HCT116 (cell line): ENCODE results near the gene PIGW. TPM values are rescaled to one million over a fixed set of nuclear protein-coding genes. Genes with fewer than 3 reads are reported as not detected.
A peak's percentile ranks its signal among the peaks of the same experiment; 100 is the strongest.

Source experiments
- ATAC-seq: fragments of 200-7000 bp; cut with Tn5 transposase; 2 replicates; pipeline ENCODE4 v1.9.1; 2020; ENCODE audit warnings: mild to moderate bottlenecking, moderate library complexity
- BruUV-seq: library from RNA; stranded (reverse); fragments of 400-500 nt; replicated peaks from 2 replicates; lab custom pipeline; 2021; lab: Mats Ljungman, UMichigan
- CTCF ChIA-PET: fragments of 300-600 bp; sonication (Branson Sonifier 250); formaldehyde crosslinking; loops from one replicate; lab custom pipeline; 2021; ENCODE audit warnings: antibody characterized with exemption; lab: Charles Lee
- POLR2A ChIA-PET: fragments of 300-600, 350-600 bp; sonication (Branson Sonifier 250); formaldehyde crosslinking; loops from one replicate; lab custom pipeline; 2021; ENCODE audit warnings: antibody characterized with exemption; lab: Charles Lee
- RAD21 ChIA-PET, 2 experiments: fragments of 300-600 bp; sonication (Branson Sonifier 250); formaldehyde crosslinking; loops; one replicate each; lab custom pipeline; 2023; ENCODE audit warnings: low total read pairs in 2 of 2; ENCODE audit not compliant: uncharacterized antibody in 2 of 2, unreplicated experiment in 2 of 2, low non-redundant PET in 1 of 2; lab: Charles Lee
- DNase-seq: peaks from one replicate; pipeline ENCODE4 v3.0.0-alpha.2; 2010; ENCODE audit warnings: low read depth, low spot score
- H2AFZ ChIP-seq: fragments of 200-600 bp; shearing (Covaris generic), sonication (generic); 2 replicates; pipeline ENCODE4 v1.6.1; 2017; ENCODE audit warnings: low read depth, mixed run types, mixed read lengths, antibody characterized with exemption, low read length; ENCODE audit not compliant: poor library complexity, severe bottlenecking
- H3K27ac ChIP-seq: 2 replicates; pipeline ENCODE4 v1.5.1; 2012; ENCODE audit warnings: low read depth, low read length
- H3K27me3 ChIP-seq: fragments of 200-600 bp; sonication (generic); 2 replicates; pipeline ENCODE4 v1.6.1; 2016; ENCODE audit warnings: mixed run types, low read length, mixed read lengths; ENCODE audit not compliant: insufficient read depth
- H3K36me3 ChIP-seq, 2 experiments: fragments of 200-500 bp in 1 of 2; fragments of 200-600 bp in 1 of 2; sonication (Bioruptor generic) in 1 of 2; sonication (generic) in 1 of 2; 2 replicates each; pipeline versions ENCODE4 v1.5.1 to v1.6.1; 2014 to 2016; ENCODE audit warnings: low read length in 2 of 2, inconsistent platforms in 1 of 2, mixed read lengths in 1 of 2, mixed run types in 1 of 2; ENCODE audit not compliant: insufficient read depth in 2 of 2, control insufficient read depth in 1 of 2
- H3K4me1 ChIP-seq, 2 experiments: fragments of 200-600 bp in 1 of 2; sonication (generic) in 1 of 2; 2 replicates each; pipeline versions ENCODE4 v1.5.1 to v1.6.1; 2012 to 2017; ENCODE audit warnings: low read length in 2 of 2, inconsistent platforms in 1 of 2, mild to moderate bottlenecking in 1 of 2, mixed read lengths in 1 of 2, mixed run types in 1 of 2, moderate library complexity in 1 of 2; ENCODE audit not compliant: insufficient read depth in 2 of 2, control insufficient read depth in 1 of 2
- H3K4me2 ChIP-seq: fragments of 200-600 bp; sonication (generic); 2 replicates; pipeline ENCODE4 v1.6.1; 2017; ENCODE audit warnings: mixed run types, low read length, mixed read lengths
- H3K4me3 ChIP-seq, 2 experiments: fragments of 200-600 bp in 1 of 2; sonication (generic) in 1 of 2; replicated peaks in 1 of 2; 2 replicates each; pipeline ENCODE4 v1.5.1; 2011 to 2016; ENCODE audit warnings: low read length in 2 of 2, control low read depth in 1 of 2, low read depth in 1 of 2, mild to moderate bottlenecking in 1 of 2, mixed read lengths in 1 of 2, mixed run types in 1 of 2
- H3K79me2 ChIP-seq: fragments of 200-600 bp; sonication (generic); 2 replicates; pipeline ENCODE4 v1.6.1; 2017; ENCODE audit warnings: mild to moderate bottlenecking, mixed run types, low read length, moderate library complexity, mixed read lengths; ENCODE audit not compliant: insufficient read depth
- H3K9ac ChIP-seq: fragments of 200-600 bp; sonication (generic); 2 replicates; pipeline ENCODE4 v1.6.1; 2016; ENCODE audit warnings: low read length, mixed read lengths
- H3K9me2 ChIP-seq: fragments of 200-600 bp; sonication (generic), shearing (Covaris generic); 2 replicates; pipeline ENCODE4 v1.6.1; 2017; ENCODE audit warnings: mixed run types, mild to moderate bottlenecking, moderate library complexity; ENCODE audit not compliant: insufficient read depth
- H3K9me3 ChIP-seq, 2 experiments: fragments of 200-500 bp in 1 of 2; fragments of 200-600 bp in 1 of 2; sonication (Bioruptor generic) in 1 of 2; sonication (generic) in 1 of 2; 2 replicates each; pipeline ENCODE4 v1.6.1; 2014 to 2017; ENCODE audit warnings: low read length in 2 of 2, mixed read lengths in 2 of 2, inconsistent platforms in 1 of 2, low read depth in 1 of 2, mild to moderate bottlenecking in 1 of 2, mixed run types in 1 of 2, moderate library complexity in 1 of 2; ENCODE audit not compliant: control insufficient read depth in 1 of 2, insufficient read depth in 1 of 2
- H4K20me1 ChIP-seq: fragments of 200-600 bp; sonication (generic), shearing (Covaris generic); 2 replicates; pipeline ENCODE4 v1.6.1; 2017; ENCODE audit warnings: mixed run types, mild to moderate bottlenecking, moderate library complexity; ENCODE audit not compliant: insufficient read depth
- ATF3 ChIP-seq: IDR thresholded peaks from 2 replicates; pipeline ENCODE4 v1.6.1; 2012
- CEBPB ChIP-seq: IDR thresholded peaks from 2 replicates; pipeline ENCODE4 v1.6.1; 2012; ENCODE audit warnings: low read depth
- EGR1 ChIP-seq: IDR thresholded peaks from 2 replicates; pipeline ENCODE4 v1.6.1; 2012; ENCODE audit warnings: low read depth
- FOSL1 ChIP-seq: IDR thresholded peaks from 2 replicates; pipeline ENCODE4 v1.6.1; 2012; ENCODE audit warnings: low read depth
- JUND ChIP-seq: IDR thresholded peaks from 2 replicates; pipeline ENCODE4 v1.6.1; 2012
- MAX ChIP-seq: IDR thresholded peaks from 2 replicates; pipeline ENCODE4 v1.6.1; 2012
- POLR2A ChIP-seq: IDR thresholded peaks from 2 replicates; pipeline ENCODE4 v1.7.0; 2011; ENCODE audit warnings: borderline replicate concordance; ENCODE audit not compliant: insufficient read depth, insufficient read length; ENCODE audit errors: extremely low read depth
- POLR2AphosphoS5 ChIP-seq: IDR thresholded peaks from 2 replicates; pipeline ENCODE4 v1.6.1; 2011; ENCODE audit warnings: mild to moderate bottlenecking, low read depth, low read length, moderate library complexity
- RAD21 ChIP-seq: IDR thresholded peaks from 2 replicates; pipeline ENCODE4 v1.6.1; 2012; ENCODE audit warnings: low read depth, mild to moderate bottlenecking
- REST ChIP-seq: IDR thresholded peaks from 2 replicates; pipeline ENCODE4 v1.6.1; 2012; ENCODE audit warnings: low read depth
- SIN3A ChIP-seq: IDR thresholded peaks from 2 replicates; pipeline ENCODE4 v1.6.1; 2012; ENCODE audit warnings: low read depth
- SP1 ChIP-seq: IDR thresholded peaks from 2 replicates; pipeline ENCODE4 v1.6.1; 2012; ENCODE audit warnings: low read depth
- ZBTB33 ChIP-seq: IDR thresholded peaks from 2 replicates; pipeline ENCODE4 v1.6.1; 2011; ENCODE audit warnings: mild to moderate bottlenecking, low read length, moderate library complexity; ENCODE audit not compliant: insufficient replicate concordance; ENCODE audit errors: extremely low read depth
- ZFX ChIP-seq: fragments of 450-650 bp; IDR thresholded peaks from 2 replicates; pipeline ENCODE4 v1.6.1; 2017
- ZNF274 ChIP-seq: fragments of 200-500 bp; sonication (Bioruptor generic); IDR thresholded peaks from 2 replicates; pipeline ENCODE4 v1.6.1; 2014; ENCODE audit warnings: mild to moderate bottlenecking, low read depth, low read length, inconsistent platforms
- intact Hi-C: fragments of 100-400 bp; cut with micrococcal nuclease; formaldehyde crosslinking; loops from 2 replicates; pipeline ENCODE4 v1.10.0; 2022
- total RNA-seq: library from RNA; stranded (reverse); gene quantifications from one replicate; pipeline ENCODE4 v1.2.1, GENCODE V29; 2021; ENCODE audit not compliant: unreplicated experiment

The PIGW gene
- total RNA-seq, 1 experiment from 2014 or later = 16.4 TPM

GRCh38 chr17:36544307-36545076, 9.7 kb downstream of the PIGW start, which contains the start of gene GGNBP2:
TSS of gene GGNBP2 (plus strand) at chr17:36544919. CDS start at chr17:36545725, 806 bp downstream.
- peak within 1 kb of the TSS; percentile 98 for H3K27ac ChIP-seq
- no peaks in the 10 kb centered on the region for H3K9me2 ChIP-seq
- ChIA-PET RAD21 (no interaction called here), CTCF (interaction anchor here (1.3 to 2.3 kb wide), 2 partner anchors 10 to 57 kb away, joined by 4 to 16 read pairs; partner anchors contain the start of genes MRM1, MYO19 and PIGW), POLR2A (interaction anchor here (0.6 to 2.8 kb wide), 9 partner anchors 10 to 1821 kb away, joined by 3 to 30 read pairs (median 4); partner anchors contain the start of genes MRM1, MYO19, PIGW and ZNHIT3)
- DNase-seq (peak; percentile 76), ATAC-seq (peak; percentile 76)
- H3K4me1 ChIP-seq = peaks cover 11 to 26% of the 10 kb centered on the region in 2 experiments; a peak in 3 of 4 replicates
- H3K9ac ChIP-seq = peak within 1 kb of the TSS; percentile 96
- BruUV-seq = TSS peak; percentile 82
- no peaks in the 10 kb centered on the region for H3K9me3 ChIP-seq
- peaks cover 0 to 6% of the 10 kb centered on the region in 2 experiments; a peak in 2 of 4 replicates for H3K36me3 ChIP-seq
- H3K79me2 ChIP-seq = peaks cover 58% of the 10 kb centered on the region
- H3K4me3 ChIP-seq = peak within 1 kb of the TSS; percentile 80 to 97
- H2AFZ ChIP-seq = no peak within 1 kb of the TSS
- no peaks in the 10 kb centered on the region for H3K27me3 ChIP-seq
- intact Hi-C loops = loop anchor here (1.0 to 5.0 kb wide), 2 partner anchors 10 to 58 kb away; partner anchors contain the start of genes MRM1, MYO19 and PIGW
- TF ChIP-seq JUND (no peak), POLR2A (peak; percentile 58), SIN3A (peak; percentile 76; the same call in 1 of the 2 replicates), RAD21 (no peak), CEBPB (no peak), ZBTB33 (peak; percentile 92), ZFX (peak; percentile 49; the same call in 1 of the 2 replicates), ZNF274 (no peak), EGR1 (peak; percentile 88), FOSL1 (no peak), REST (no peak), MAX (peak; percentile 52; the same call in 1 of the 2 replicates), ATF3 (no peak), POLR2AphosphoS5 (peak; percentile 84), SP1 (peak; percentile 46)
- H4K20me1 ChIP-seq = no peaks in the 10 kb centered on the region
- H3K4me2 ChIP-seq = peak within 1 kb of the TSS; percentile 97
